GDM1 (cell line): ENCODE measurements around the gene IL1RAPL2.
"Not testable (repeated sequence)": the region's sequence is repeated elsewhere in the genome, so short reads cannot be mapped to it uniquely, and the experiment has no call there.

Experiments used
- DNase-seq: peaks from one replicate; lab custom pipeline; 2025; lab: John Stamatoyannopoulos, UW

IL1RAPL2 gene

GRCh38 chrX:104854790-104855340 lies 288.9 kb downstream of the IL1RAPL2 start:
- no peak for DNase-seq

GRCh38 chrX:104863466-104863865 lies 297.5 kb downstream of the IL1RAPL2 start:
- DNase-seq = no peak

GRCh38 chrX:104864296-104864695 lies 298.3 kb downstream of the IL1RAPL2 start:
- no peak for DNase-seq

- no peak for DNase-seq
Observed at GRCh38 chrX:104877504-104877903, 311.5 kb downstream of the IL1RAPL2 start.

- no peak for DNase-seq
Observed at GRCh38 chrX:104902070-104902469, 336.1 kb downstream of the IL1RAPL2 start.

GRCh38 chrX:104909694-104910093 lies 343.7 kb downstream of the IL1RAPL2 start:
- DNase-seq = not testable (repeated sequence)

- no peak for DNase-seq
Observed at GRCh38 chrX:104913348-104913747, 347.3 kb downstream of the IL1RAPL2 start.

- DNase-seq = not testable (repeated sequence)
Observed at GRCh38 chrX:104914686-104915085, 348.7 kb downstream of the IL1RAPL2 start.

GRCh38 chrX:104918122-104918521 lies 352.1 kb downstream of the IL1RAPL2 start:
- DNase-seq = no peak

- DNase-seq = no peak
Observed at GRCh38 chrX:104921584-104922205, 355.7 kb downstream of the IL1RAPL2 start.

- DNase-seq = peak; percentile 70
Observed at GRCh38 chrX:104922206-104922621, 356.2 kb downstream of the IL1RAPL2 start.

- no peak for DNase-seq
Observed at GRCh38 chrX:104929324-104929723, 363.3 kb downstream of the IL1RAPL2 start.

GRCh38 chrX:104935581-104935980 lies 369.6 kb downstream of the IL1RAPL2 start:
- no peak for DNase-seq

GRCh38 chrX:104953251-104953650 lies 387.3 kb downstream of the IL1RAPL2 start:
- DNase-seq = no peak

- DNase-seq = no peak
Observed at GRCh38 chrX:104961926-104962325, 395.9 kb downstream of the IL1RAPL2 start.

- no peak for DNase-seq
Observed at GRCh38 chrX:104968241-104968640, 402.2 kb downstream of the IL1RAPL2 start.

- no peak for DNase-seq
Observed at GRCh38 chrX:104972737-104973136, 406.7 kb downstream of the IL1RAPL2 start.

GRCh38 chrX:104987063-104987462 lies 421.1 kb downstream of the IL1RAPL2 start:
- DNase-seq = no peak

GRCh38 chrX:104988038-104988437 lies 422.0 kb downstream of the IL1RAPL2 start:
- no peak for DNase-seq

GRCh38 chrX:104995546-104995945 lies 429.5 kb downstream of the IL1RAPL2 start:
- no peak for DNase-seq

GRCh38 chrX:105006103-105006502 lies 440.1 kb downstream of the IL1RAPL2 start:
- no peak for DNase-seq

- DNase-seq = no peak
Observed at GRCh38 chrX:105006996-105007395, 441.0 kb downstream of the IL1RAPL2 start.

GRCh38 chrX:105013719-105014118 lies 447.7 kb downstream of the IL1RAPL2 start:
- no peak for DNase-seq

- no peak for DNase-seq
Observed at GRCh38 chrX:105017641-105018040, 451.6 kb downstream of the IL1RAPL2 start.
